MM.1S (cell line): ENCODE data around the gene PRMT1.

Source experiments
- CTCF ChIP-seq: fragments of 300-600 bp; sonication (generic); IDR thresholded peaks from 2 replicates; pipeline ENCODE4 v1.5.1; 2016; ENCODE audit warnings: antibody characterized with exemption, low read length, mixed read lengths
- EZH2 ChIP-seq: fragments of 300-600 bp; sonication (generic); optimal IDR thresholded peaks from 2 replicates; pipeline ENCODE3; 2017; ENCODE audit warnings: low read depth, mild to moderate bottlenecking, antibody characterized with exemption, low read length, mixed read lengths
- EZH2phosphoT487 ChIP-seq: fragments of 300-600 bp; sonication (generic); IDR thresholded peaks from 2 replicates; pipeline ENCODE4 v1.6.1; 2018; ENCODE audit warnings: antibody characterized with exemption, low read length

DNA sequence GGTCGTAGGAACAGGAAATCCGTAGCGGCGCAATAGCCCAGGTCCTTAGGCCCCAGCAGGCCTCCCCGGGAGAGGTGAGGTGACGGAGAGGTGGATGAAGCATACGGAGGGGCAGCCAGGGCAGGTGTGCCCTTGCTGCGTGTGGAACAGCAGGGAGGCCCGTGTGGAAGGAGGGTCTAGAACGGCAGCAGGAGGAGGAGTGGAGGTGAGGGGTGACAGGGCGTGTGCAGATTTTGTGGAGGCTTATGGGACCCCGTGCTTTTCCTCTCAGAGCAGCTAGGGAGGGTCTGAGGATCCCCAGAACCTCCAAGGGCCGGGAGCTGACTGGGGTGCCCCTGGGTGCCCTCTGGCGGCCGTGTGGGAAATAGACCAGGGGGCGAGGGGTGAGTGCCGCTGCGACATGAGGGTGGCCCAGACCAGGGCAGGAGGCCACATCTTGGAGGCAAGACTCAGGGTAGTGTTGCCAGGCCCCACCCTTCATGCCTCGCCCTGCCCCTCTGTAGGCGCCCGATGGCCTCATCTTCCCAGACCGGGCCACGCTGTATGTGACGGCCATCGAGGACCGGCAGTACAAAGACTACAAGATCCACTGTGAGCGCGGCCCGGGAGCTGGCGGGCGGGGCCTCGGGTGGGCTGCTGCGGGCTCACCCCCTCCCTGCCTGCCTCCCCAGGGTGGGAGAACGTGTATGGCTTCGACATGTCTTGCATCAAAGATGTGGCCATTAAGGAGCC is 7.3 kb downstream of the PRMT1 start:
- peak; percentile 48 for TF ChIP-seq CTCF
- TF ChIP-seq EZH2 = no peak
- TF ChIP-seq EZH2phosphoT487 = no peak
